K562 (cell line): ENCODE measurements around the gene RGL4. TPM values are rescaled to one million over a fixed set of nuclear protein-coding genes. Genes with fewer than 3 reads are reported as not detected.

Experiments
- C11orf30 ChIP-seq: fragments of 450-650 bp; IDR thresholded peaks from 2 replicates; pipeline ENCODE4 v1.6.1; 2016; ENCODE audit warnings: low read depth, mild to moderate bottlenecking
- CXXC5 ChIP-seq: fragments of 250-450 bp; sonication (Bioruptor Pico); IDR thresholded peaks from 2 replicates; pipeline ENCODE4 v1.8.0; 2022; ENCODE audit warnings: inconsistent platforms, mild to moderate bottlenecking, moderate library complexity
- GTF3C2 ChIP-seq: IDR thresholded peaks from 3 replicates; pipeline ENCODE4 v1.6.1; 2011; ENCODE audit warnings: borderline replicate concordance, mild to moderate bottlenecking, moderate library complexity; ENCODE audit not compliant: insufficient read length; ENCODE audit errors: extremely low read depth
- LARP7 ChIP-seq: fragments of 450-650 bp; IDR thresholded peaks from 2 replicates; pipeline ENCODE4 v1.6.1; 2016
- RFX1 ChIP-seq: fragments of 450-650 bp; IDR thresholded peaks from 2 replicates; pipeline ENCODE4 v1.6.1; 2016; ENCODE audit warnings: mild to moderate bottlenecking, moderate library complexity
- TFAP4 ChIP-seq: sonication (generic); formaldehyde crosslinking; IDR thresholded peaks from 2 replicates; pipeline ENCODE4 v1.8.0; 2022; ENCODE audit warnings: missing genetic modification reagents, mild to moderate bottlenecking, moderate library complexity, borderline replicate concordance
- ZFP1 ChIP-seq: fragments of 450-650 bp; formaldehyde crosslinking; IDR thresholded peaks from 2 replicates; pipeline ENCODE4 v1.4.0; 2020; ENCODE audit warnings: mild to moderate bottlenecking, mixed read lengths
- polyA plus RNA-seq, 8 experiments: library from polyadenylated mRNA; depleted of rRNA in 4 of 8; stranded (reverse) in 5 of 8; unstranded in 3 of 8; fragments of >200 nt; fragmentation: Nextera tagmentation in 2 of 8; fragmentation: Illumina TruSeq in 1 of 8; extraction: Ambion mirVana in 2 of 8; extraction: Trizol in 1 of 8; gene quantifications; 2 replicates each; pipeline versions ENCODE4 v1.2.1 to v1.2.3, GENCODE V29; 2011 to 2014; ENCODE audit warnings: inconsistent platforms in 1 of 8, missing spikeins in 1 of 8
- total RNA-seq, 7 experiments: library from RNA; depleted of rRNA in 6 of 7; stranded (reverse); fragments of >200 nt in 6 of 7; fragmentation: Illumina TruSeq in 2 of 7; extraction: Trizol in 2 of 7; gene quantifications; 2 replicates each; pipeline versions ENCODE4 v1.2.1 to v1.2.3, GENCODE V29; 2011 to 2021; ENCODE audit warnings: low replicate concordance in 1 of 7

RGL4 gene
- total and polyA plus RNA-seq, 9 of the 15 experiments (the other 6 are each of a cell fraction or from before 2014, with no cell fraction given): not detected

- TF ChIP-seq GTF3C2: no peak
- TF ChIP-seq C11orf30: no peak
- no peak for TF ChIP-seq ZFP1 (CRISPR knock-in tag)
- TF ChIP-seq LARP7: no peak
- TF ChIP-seq TFAP4 (CRISPR knock-in tag): no peak
- TF ChIP-seq CXXC5: no peak
- TF ChIP-seq RFX1: no peak
- TF ChIP-seq, all 486 proteins: peak for 0
Observed at GRCh38 chr22:23678133-23678532, 12.7 kb upstream of the RGL4 start (continued).
